ENCODE data around the gene KRTAP5-11. TPM values are rescaled to one million over a fixed set of nuclear protein-coding genes. Genes with fewer than 3 reads are reported as not detected.
"Not testable (repeated sequence)": the region's sequence is repeated elsewhere in the genome, so short reads cannot be mapped to it uniquely, and the experiment has no call there.

Gene KRTAP5-11
- total RNA-seq, 1 experiment from 2014 or later: not detected

- no peak for DNase-seq (ENCODE audit: low spot score)
- Histone ChIP-seq H3K9me3 (ENCODE audit: low read depth, low read length, poor library complexity, severe bottlenecking) (no peaks in the 10 kb centered on the region), H3K36me3 (ENCODE audit: insufficient read depth, low read length, poor library complexity, severe bottlenecking) (no peaks in the 10 kb centered on the region), H3K4me3 (ENCODE audit: low read depth, low read length, poor library complexity, severe bottlenecking) (no peak overlapping the region), H3K27ac (ENCODE audit: low read depth, low read length, poor library complexity, severe bottlenecking) (no peak overlapping the region), H3K27me3 (replicated peaks; ENCODE audit: insufficient read depth, low read depth, low read length, poor library complexity) (no peaks in the 10 kb centered on the region), H3K4me1 (ENCODE audit: insufficient read depth, low read length, poor library complexity, severe bottlenecking) (no peaks in the 10 kb centered on the region)
- intact Hi-C loops (cut with micrococcal nuclease; ENCODE audit: unreplicated experiment): no loop called here
- no TSS peak for BruUV-seq (replicated peaks)
- no peak for TF ChIP-seq EZH2 (IDR thresholded peaks at IDR 0.05; ENCODE audit: borderline replicate concordance, low read depth, low read length, poor library complexity, severe bottlenecking)
- TF ChIP-seq, protein P1, sequence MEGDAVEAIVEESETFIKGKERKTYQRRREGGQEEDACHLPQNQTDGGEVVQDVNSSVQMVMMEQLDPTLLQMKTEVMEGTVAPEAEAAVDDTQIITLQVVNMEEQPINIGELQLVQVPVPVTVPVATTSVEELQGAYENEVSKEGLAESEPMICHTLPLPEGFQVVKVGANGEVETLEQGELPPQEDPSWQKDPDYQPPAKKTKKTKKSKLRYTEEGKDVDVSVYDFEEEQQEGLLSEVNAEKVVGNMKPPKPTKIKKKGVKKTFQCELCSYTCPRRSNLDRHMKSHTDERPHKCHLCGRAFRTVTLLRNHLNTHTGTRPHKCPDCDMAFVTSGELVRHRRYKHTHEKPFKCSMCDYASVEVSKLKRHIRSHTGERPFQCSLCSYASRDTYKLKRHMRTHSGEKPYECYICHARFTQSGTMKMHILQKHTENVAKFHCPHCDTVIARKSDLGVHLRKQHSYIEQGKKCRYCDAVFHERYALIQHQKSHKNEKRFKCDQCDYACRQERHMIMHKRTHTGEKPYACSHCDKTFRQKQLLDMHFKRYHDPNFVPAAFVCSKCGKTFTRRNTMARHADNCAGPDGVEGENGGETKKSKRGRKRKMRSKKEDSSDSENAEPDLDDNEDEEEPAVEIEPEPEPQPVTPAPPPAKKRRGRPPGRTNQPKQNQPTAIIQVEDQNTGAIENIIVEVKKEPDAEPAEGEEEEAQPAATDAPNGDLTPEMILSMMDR (conservative IDR thresholded peaks at IDR 0.05; ENCODE audit: low read depth, low read length): no peak
- ChIA-PET CTCF (no interaction called here), POLR2A (ENCODE audit: low non-redundant PET) (no interaction called here)
Measured at GRCh38 chr11:71539017-71539416, 43.7 kb downstream of the KRTAP5-11 start.

DNA sequence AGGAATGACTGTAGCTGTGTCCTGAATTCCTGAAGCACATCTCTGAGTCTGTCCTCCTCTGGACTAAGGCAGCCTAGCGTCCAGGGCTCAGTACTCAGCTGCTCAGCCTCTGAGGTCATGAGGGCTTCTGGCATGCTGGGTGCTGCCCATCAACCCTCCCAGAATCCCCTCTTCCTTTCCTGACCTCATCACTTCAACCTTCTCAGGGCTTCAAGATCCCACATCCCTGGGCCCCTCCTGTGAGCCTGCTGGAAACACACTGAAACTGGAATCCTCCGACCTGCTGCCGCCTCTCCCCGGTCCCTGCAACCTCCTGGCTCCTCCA is 44.0 kb downstream of the KRTAP5-11 start:
- BruUV-seq (replicated peaks): no TSS peak
- Histone ChIP-seq H3K27me3 (replicated peaks; ENCODE audit: insufficient read depth, low read depth, low read length, poor library complexity) (no peaks in the 10 kb centered on the region), H3K4me1 (ENCODE audit: insufficient read depth, low read length, poor library complexity, severe bottlenecking) (no peaks in the 10 kb centered on the region), H3K4me3 (ENCODE audit: low read depth, low read length, poor library complexity, severe bottlenecking) (no peak overlapping the region), H3K9me3 (ENCODE audit: low read depth, low read length, poor library complexity, severe bottlenecking) (no peaks in the 10 kb centered on the region), H3K36me3 (ENCODE audit: insufficient read depth, low read length, poor library complexity, severe bottlenecking) (no peaks in the 10 kb centered on the region), H3K27ac (ENCODE audit: low read depth, low read length, poor library complexity, severe bottlenecking) (no peak overlapping the region)
- intact Hi-C loops (cut with micrococcal nuclease; ENCODE audit: unreplicated experiment): no loop called here
- ChIA-PET POLR2A (ENCODE audit: low non-redundant PET) (no interaction called here), CTCF (no interaction called here)
- no peak for DNase-seq (ENCODE audit: low spot score)
- TF ChIP-seq, protein P1 (conservative IDR thresholded peaks at IDR 0.05; ENCODE audit: low read depth, low read length): no peak
- TF ChIP-seq EZH2 (IDR thresholded peaks at IDR 0.05; ENCODE audit: borderline replicate concordance, low read depth, low read length, poor library complexity, severe bottlenecking): no peak

DNA sequence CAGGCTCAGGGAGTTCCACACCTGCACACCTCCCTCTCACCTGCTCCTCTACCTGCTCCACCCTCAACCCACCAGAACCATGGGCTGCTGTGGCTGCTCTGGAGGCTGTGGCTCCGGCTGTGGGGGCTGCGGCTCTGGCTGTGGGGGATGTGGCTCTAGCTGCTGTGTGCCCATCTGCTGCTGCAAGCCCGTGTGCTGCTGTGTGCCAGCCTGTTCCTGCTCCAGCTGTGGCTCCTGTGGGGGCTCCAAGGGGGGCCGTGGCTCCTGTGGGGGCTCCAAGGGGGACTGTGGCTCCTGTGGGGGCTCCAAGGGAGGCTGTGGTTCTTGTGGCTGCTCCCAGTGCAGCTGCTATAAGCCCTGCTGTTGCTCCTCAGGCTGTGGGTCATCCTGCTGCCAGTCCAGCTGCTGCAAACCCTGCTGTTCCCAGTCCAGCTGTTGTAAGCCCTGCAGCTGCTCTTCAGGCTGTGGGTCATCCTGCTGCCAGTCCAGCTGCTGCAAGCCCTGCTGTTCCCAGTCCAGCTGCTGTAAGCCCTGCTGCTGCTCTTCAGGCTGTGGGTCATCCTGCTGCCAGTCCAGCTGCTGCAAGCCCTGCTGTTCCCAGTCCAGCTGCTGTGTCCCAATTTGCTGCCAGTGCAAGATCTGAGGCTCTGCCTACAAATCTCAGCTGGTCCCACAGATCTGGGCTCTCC is 44.6 kb downstream of the KRTAP5-11 start, which contains the start of gene KRTAP5-8:
Gene KRTAP5-8, plus strand, starts transcription at position 49 of the 689 bp plus-strand sequence. Its CDS starts 31 bp downstream, at position 80.
- H3K4me3 ChIP-seq (ENCODE audit: low read depth, low read length, poor library complexity, severe bottlenecking); H3K4me1 ChIP-seq (ENCODE audit: insufficient read depth, low read length, poor library complexity, severe bottlenecking); DNase-seq (ENCODE audit: low spot score); H3K27me3 ChIP-seq (replicated peaks; ENCODE audit: insufficient read depth, low read depth, low read length, poor library complexity); POLR2A ChIA-PET (ENCODE audit: low non-redundant PET); BruUV-seq (replicated peaks); intact Hi-C loops (cut with micrococcal nuclease; ENCODE audit: unreplicated experiment); H3K9me3 ChIP-seq (ENCODE audit: low read depth, low read length, poor library complexity, severe bottlenecking); CTCF ChIA-PET; H3K36me3 ChIP-seq (ENCODE audit: insufficient read depth, low read length, poor library complexity, severe bottlenecking); H3K27ac ChIP-seq (ENCODE audit: low read depth, low read length, poor library complexity, severe bottlenecking): not testable (repeated sequence)

DNA sequence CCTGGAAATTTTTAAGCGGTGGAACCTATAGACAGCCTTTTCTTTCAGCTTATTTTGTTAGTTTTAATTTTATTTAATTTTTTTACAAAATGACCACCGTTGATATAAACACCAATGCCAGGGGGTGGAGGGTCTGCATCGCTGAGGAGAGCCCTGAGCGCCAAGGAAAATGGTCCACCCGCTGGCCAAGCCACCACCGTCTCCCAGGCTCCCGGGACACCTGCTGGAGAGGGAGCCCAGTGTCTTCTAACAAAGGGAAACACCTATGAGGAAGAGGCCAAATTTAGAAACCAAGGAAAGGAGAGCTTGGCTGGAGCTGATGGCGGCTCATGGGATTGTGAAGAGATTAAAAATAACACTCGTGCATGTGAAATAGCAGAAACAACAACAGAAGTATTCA is 45.1 kb downstream of the KRTAP5-11 start:
- ChIA-PET POLR2A (ENCODE audit: low non-redundant PET) (no interaction called here), CTCF (no interaction called here)
- Histone ChIP-seq H3K4me3 (ENCODE audit: low read depth, low read length, poor library complexity, severe bottlenecking) (no peak overlapping the region), H3K9me3 (ENCODE audit: low read depth, low read length, poor library complexity, severe bottlenecking) (no peaks in the 10 kb centered on the region), H3K27me3 (replicated peaks; ENCODE audit: insufficient read depth, low read depth, low read length, poor library complexity) (no peaks in the 10 kb centered on the region), H3K36me3 (ENCODE audit: insufficient read depth, low read length, poor library complexity, severe bottlenecking) (no peaks in the 10 kb centered on the region), H3K27ac (ENCODE audit: low read depth, low read length, poor library complexity, severe bottlenecking) (no peak overlapping the region), H3K4me1 (ENCODE audit: insufficient read depth, low read length, poor library complexity, severe bottlenecking) (no peaks in the 10 kb centered on the region)
- TF ChIP-seq, protein P1 (conservative IDR thresholded peaks at IDR 0.05; ENCODE audit: low read depth, low read length): no peak
- TF ChIP-seq EZH2 (IDR thresholded peaks at IDR 0.05; ENCODE audit: borderline replicate concordance, low read depth, low read length, poor library complexity, severe bottlenecking): no peak
- no peak for DNase-seq (ENCODE audit: low spot score)
- no TSS peak for BruUV-seq (replicated peaks)
- intact Hi-C loops (cut with micrococcal nuclease; ENCODE audit: unreplicated experiment): no loop called here
